ENCODE results near the gene SNX27. TPM values are rescaled to one million over a fixed set of nuclear protein-coding genes. Genes with fewer than 3 reads are reported as not detected.

SNX27 gene
- 43.1 and 50.6 TPM in 2 replicates for total RNA-seq

GRCh38 chr1:151611832-151612500, at the start of gene SNX27:
Gene SNX27 (plus strand): TSS chr1:151612050. CDS start chr1:151612202, 152 bp downstream.

GRCh38 chr1:151716771-151717631, 105.2 kb downstream of the SNX27 start, which contains the start of gene CELF3:
Gene CELF3 (minus strand): TSS chr1:151716803. CDS start chr1:151716020, 783 bp downstream.

GRCh38 chr1:151720974-151721787, 109.3 kb downstream of the SNX27 start, which contains the start of gene RIIAD1:
Gene RIIAD1 (plus strand): TSS chr1:151721522. CDS start chr1:151721537, 15 bp downstream.

Other genes with a start within 250 kb of the SNX27 start
- gene SELENBP1, start 239.3 kb upstream of the SNX27 start, total RNA-seq, result 11.2 and 14.6 TPM in 2 replicates
- gene PSMB4, start 212.5 kb upstream of the SNX27 start, total RNA-seq, result 217 and 332 TPM in 2 replicates
- 21.1 and 35.8 TPM in 2 replicates for gene POGZ, start 152.6 kb upstream of the SNX27 start, total RNA-seq
- gene CGN, start 100.7 kb upstream of the SNX27 start, total RNA-seq, result 0.09 TPM in 1 of 2 replicates, not detected in the other
- 11.6 and 16.8 TPM in 2 replicates for gene TUFT1, start 71.7 kb upstream of the SNX27 start, total RNA-seq
- gene CELF3, start 104.8 kb downstream of the SNX27 start, total RNA-seq, result not detected in 2 replicates
- not detected in 2 replicates for gene RIIAD1, start 109.5 kb downstream of the SNX27 start, total RNA-seq
- gene MRPL9, start 151.4 kb downstream of the SNX27 start, total RNA-seq, result 63.7 and 63.8 TPM in 2 replicates
- gene TDRKH, start 178.4 kb downstream of the SNX27 start, total RNA-seq, result 2.1 and 5.6 TPM in 2 replicates
- not detected in 2 replicates for gene LINGO4, start 193.4 kb downstream of the SNX27 start, total RNA-seq
- gene RORC, start 219.8 kb downstream of the SNX27 start, total RNA-seq, result not detected in 2 replicates
- not detected in 2 replicates for gene C2CD4D, start 227.8 kb downstream of the SNX27 start, total RNA-seq
- gene THEM5, start 241.7 kb downstream of the SNX27 start, total RNA-seq, result not detected in 2 replicates